HG03196 (cell line): Measurements from ENCODE around the gene RMRP.

ENCODE experiments used
- ATAC-seq: cut with Tn5 transposase; IDR thresholded peaks from one replicate; pipeline ENCODE4 v1.9.1; 2021; ENCODE audit not compliant: unreplicated experiment

Gene RMRP

DNA sequence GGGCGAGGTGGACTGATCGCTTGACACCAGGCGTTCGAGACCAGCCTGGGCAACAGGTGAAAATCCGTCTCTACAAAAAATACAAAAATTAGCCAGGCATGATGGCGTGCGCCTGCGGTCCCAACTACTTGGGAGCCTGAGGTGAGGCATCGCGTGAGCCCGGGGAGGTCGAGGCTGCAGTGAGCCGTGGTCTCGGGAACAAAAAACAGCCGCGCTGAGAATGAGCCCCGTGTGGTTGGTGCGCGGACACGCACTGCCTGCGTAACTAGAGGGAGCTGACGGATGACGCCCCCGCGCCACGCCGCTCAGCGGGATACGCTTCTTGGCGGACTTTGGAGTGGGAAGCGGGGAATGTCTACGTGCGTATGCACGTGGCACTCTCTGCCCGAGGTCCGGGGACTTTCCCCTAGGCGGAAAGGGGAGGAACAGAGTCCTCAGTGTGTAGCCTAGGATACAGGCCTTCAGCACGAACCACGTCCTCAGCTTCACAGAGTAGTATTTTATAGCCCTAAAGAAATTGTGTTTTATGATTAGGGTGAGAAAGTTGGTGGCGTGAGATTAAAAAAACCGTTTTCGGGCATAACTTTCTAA is at the start of gene RMRP:
Gene RMRP (minus strand): TSS at position 474 of the 591 bp plus-strand sequence.
- peak; percentile 85 for ATAC-seq

DNA sequence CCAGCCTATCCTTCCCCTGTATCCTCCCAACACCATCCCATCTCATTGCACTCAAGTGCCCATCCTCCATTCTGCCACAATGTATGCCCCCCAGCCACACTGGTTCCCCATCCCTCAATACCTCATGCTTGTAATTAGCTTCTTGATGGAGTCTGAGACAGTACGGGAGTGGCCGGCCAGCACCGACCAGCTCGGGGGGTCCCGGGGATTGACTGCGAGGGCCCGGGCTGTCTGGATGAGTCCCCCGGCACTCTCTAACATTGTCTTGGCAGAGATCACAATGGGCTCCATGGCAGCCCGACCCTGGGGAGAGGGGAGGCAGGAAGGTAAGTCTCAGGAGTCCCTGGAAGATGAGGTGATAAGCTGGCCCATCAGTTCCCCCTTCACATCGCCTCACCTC is 49.1 kb upstream of the RMRP start:
- no peak for ATAC-seq

DNA sequence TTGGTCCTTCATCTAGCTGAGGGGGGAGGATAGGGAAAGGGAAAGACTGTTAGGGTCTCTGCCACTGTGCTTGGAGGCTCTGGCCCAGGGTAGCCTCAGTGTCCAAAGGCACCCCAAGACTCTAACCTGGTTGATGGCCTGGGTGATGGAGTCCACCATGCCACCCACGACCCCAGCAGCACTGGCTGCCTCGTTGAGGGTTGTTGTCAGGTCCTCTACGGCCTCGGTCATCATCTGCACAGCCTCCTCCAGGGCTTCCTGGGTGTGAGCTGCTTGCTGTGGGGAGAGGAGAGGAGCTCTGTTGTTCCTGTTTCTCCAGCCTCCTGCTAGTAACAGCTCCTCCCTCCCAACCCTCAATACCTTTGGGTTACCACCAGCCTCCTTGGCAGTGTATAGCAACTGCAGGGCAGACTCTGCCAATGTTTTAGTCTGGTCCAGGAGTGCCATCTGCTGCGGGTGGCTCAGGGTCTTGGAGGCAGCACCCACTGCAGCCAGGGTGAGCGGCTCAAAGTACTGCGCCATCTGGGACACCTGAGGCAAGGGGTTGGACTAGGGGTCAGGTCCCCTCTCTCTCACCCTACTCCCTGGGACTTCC is 48.1 kb upstream of the RMRP start:
- no peak for ATAC-seq

DNA sequence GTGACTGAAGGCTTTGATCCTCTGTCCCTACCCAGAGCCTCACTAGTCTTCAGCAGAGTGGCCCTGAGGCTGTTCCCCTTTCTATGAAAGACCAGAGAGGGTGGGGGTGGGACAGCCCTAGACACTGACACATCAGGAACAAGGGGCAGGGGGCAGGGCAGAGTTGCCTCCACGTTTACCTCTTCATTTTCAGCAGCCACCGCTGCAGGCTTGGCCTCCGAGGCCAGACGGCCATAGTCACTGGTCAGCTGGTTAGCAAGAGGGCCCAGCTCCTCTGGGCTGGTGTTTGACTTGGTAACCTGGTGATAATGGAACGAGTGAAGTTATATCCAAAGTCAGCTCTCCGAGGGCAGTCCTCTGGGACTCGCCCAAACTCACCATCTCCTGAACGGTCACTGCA is 47.6 kb upstream of the RMRP start:
- ATAC-seq, result no peak

DNA sequence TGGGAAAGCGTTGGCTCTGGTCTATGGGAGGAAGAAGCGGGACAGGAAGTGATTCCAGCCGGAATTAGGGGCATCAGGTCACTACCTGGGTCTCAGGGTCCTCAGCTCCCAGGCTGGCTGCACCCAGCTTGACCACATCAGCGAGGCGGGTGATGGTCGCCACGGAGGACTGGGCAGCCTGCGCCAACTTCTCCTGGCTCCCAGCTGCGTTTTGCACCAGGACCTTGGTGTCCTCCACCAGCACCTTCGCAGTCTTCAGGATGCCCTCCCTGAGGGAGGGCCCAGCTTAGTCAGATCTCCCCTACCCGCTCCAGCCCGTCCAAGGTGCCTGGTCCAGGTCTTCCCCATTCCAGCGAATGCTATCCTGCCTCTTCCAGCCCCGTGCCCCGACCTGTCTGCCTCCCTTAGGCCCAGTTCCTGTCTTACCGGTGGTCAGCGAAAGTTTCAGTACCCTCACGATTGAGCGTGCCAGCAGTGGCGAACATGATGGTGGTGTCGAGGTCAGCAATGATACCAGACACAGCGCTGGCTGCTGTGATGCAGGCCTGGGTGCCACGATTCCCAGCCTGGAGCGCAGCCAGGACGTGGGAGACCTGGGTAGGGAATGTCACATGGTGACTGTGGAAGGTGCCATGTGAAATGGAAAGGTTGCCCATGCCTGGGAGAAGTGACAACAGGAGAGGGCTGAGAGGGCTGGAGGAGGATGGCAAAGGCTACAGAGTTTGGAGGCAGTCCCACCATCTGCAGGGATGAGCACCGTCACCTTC is 46.3 kb upstream of the RMRP start:
- no peak for ATAC-seq

DNA sequence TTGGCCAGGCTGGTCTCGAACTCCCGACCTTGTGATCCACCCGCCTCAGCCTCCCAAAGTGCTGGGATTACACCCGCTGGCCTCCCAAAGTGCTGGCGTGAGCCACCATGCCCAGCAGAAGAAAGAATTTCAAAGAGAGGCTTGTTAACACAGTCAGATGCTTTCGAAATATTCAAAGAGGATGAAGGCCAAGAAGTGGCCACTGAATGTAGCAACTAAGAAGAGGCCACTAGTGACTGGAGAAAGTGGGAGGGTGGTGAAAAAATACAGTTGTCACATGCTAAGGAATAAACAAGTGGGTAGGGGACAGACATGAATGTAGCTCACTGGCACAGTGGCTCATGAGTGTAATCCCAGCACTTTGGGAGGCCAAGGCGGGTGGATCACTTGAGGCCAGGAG is 44.9 kb upstream of the RMRP start:
- no peak for ATAC-seq

DNA sequence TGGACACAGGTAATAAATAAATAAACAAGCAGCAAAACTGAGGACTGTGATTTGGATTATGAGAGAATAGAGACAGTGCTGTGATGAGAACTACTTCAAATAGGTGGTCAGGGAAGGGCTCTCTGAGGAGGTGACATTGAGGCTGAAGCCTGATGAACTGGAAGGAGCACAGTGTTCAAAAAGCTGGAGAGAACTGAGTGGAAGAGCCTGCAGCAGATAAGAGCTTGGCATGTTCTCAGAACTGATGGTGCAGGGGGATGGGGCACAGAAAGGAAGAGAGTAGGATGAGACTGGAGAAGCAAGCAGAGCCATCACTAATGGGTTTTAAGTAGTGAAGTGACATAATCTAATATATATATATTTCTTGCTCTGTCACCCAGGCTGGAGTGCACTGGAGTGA is 43.1 kb upstream of the RMRP start:
- ATAC-seq, result no peak

DNA sequence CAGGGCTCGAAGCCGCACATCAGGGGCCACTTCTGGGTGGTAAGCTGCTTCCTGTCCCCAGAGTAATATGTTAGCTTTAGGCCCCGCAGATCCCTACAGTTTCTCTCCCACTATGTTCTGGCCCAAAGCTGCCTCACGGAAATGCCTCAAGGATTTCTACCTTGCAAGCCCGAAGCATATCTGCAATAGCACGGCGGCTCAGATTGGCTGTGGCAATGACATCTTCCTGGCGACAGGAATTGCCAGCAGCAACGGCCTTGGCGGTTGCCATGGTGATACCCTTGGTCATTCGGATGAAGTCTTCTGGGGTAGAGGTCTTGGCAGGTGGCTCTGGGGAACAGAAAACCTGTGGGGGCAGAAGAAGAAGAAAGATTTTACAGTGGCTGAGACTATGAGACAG is 42.2 kb upstream of the RMRP start:
- ATAC-seq, result no peak

DNA sequence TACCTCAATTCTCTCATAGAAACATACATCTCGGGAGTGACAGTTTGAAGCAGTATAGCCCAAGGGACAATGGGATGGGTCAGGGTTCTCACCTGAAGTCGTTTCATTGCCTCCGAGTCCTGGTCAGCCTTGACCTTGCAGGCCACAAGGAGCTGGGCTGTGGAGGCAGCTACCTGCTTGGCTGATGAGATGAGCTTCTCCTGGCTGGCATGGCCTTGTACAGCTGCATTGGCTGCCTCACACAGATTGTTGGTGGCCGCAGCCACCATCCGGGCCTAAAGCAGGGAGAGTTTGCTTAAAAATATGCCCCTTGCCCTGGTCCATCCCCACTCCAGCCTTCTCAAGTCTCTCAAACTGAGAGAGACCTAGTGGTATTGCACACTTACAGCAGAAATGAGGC is 40.4 kb upstream of the RMRP start:
- no peak for ATAC-seq

DNA sequence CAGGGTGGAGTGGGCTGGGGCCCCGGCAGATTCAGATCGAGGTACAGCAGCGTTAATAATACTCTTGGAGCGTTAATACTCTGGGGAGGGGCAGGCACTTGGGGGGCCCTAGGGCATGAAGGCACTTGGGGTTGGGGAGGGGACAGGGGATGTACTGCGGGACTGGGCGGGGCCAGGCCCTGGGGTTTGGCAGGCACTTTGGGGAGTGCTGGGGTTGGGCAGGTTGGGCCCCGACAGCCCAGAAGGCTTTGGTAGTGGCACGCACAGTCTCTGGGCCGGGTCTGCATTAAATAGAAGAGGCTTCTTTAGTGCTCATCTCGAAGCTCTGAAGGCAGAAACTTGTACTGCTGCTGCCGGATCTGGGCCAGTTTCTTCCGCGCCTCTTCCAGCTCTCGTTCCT is 39.7 kb upstream of the RMRP start:
- no peak for ATAC-seq

DNA sequence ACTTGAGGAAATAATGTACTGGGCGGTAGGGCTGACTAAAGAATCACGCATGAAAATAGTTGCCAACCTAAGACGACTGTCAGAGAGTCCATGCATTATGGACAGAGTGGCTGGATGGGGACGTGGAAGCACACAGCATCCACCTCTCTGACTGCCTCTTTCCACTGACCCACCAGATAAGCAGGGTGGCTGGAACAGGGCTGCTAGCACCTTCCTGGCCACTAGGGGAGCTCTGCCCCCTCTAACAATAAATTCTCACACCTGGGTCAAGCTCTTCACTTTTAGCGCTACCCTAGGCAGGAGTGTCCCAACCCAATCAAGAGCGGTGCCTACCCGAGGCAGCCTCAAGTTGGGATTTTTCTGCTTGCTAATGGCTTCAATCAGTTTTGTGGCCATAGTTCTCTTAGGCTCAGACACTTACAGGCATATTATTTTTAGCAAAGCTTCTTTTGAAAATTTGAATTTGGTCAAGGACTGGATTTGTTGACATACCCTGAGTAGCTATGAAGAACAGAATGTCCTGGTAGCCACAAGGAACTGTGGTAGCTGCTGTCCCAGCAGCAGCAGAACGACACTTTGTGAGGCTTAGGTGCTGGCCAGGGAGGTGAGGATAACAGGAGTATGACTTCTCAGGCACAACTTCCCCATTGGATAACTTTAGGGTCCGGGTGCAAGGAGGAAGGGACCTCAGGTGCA is 38.8 kb upstream of the RMRP start:
- peak; percentile 64 for ATAC-seq

DNA sequence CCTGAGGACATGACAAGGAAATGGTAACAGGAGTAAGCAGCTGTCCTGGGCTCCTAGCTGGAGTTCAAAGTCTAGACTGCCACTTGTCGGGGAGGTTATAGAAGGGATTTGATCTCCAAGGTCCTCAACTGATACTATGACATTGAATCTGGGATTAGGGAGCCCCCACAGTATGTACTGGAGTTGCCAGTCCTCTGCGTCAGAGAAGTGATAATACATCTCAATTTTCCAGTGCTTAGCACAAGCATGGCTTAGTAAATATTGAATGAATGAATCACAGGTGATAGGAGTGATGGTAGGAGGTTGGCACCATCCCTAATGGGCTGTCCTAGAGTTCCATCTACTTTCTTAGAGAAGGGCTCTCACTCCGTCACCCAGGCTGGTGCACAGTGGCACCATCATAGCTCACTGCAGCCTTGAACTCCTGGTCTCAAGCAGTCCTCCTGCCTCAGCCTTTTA is 38.2 kb upstream of the RMRP start:
- ATAC-seq, result no peak

DNA sequence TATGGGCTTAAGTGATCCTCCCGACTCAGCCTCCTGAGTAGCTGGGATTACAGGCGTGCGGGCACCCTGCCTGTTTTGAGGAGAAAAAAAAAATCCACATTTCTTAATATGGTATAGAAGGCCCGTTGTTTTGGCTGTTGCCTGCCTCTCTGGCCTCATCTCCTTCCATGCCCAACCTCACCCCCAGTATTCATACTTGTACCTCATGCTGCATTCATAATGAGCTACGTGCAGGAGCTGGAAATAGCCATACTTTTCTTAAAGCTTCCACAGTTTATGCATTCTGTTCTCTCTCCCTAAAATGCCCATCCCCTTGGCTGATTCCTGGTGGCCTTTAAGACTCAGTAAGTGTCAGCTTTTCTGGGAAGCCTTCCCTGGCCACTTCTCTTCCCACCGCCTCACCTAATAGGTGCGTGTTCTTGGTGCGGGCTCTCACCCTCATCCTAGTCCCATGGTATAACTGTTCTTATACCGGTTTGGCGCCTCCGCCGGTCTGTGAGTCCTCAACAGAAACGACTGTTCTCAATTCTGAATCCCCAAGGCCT is 34.0 kb upstream of the RMRP start:
- no peak for ATAC-seq

DNA sequence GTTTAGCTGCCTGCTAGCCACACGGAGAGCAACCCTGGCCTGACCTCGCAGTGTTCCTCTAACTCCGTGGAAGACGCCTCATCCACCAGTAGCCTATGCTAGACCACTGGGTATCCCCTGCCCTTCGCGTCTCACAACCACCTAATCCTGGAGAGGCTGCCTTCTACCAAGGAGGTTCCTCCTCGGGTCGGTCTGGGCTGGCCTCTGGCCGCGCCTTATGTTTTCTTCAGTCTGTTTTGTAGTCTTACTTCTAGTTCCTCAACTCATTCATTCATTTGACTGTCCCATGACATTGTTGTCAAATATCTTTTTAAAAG is 33.5 kb upstream of the RMRP start:
- ATAC-seq, result no peak

DNA sequence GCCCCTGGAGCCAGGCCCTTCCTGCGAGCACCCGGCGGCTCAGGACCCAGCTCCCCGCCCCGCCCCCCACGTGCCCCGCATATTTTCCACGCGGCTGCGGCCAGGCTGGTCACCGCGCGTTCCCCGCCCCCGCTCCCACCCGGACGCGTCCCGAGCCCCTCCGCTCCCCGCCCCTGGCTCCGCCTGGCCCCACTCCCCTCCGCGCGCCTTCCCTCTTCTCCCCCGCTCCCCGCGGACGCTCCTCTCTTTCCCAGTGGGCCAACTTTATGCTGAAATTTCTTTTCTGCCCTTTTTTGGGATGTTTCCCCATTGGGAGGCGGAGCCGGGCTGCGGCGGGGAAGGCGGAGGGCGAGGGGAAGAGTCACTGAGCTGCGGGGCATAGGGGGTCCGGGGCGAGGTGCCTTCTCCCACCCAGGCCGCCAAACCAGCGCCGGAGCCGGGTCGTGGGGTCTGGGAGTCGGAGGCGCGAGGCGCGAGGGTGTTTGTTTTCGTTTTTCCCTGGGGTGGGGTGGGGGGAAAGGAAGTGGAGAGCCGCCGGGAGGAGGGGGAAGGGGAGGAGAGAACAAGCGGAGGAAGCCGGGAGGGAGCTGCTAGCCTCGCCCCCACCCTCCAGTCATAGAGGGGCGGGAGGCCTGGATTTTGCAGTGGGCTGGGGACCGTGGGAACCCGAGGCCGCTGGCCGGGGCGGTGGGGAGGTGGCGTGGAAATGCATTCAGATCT is 33.0 kb upstream of the RMRP start:
- ATAC-seq, result no peak

DNA sequence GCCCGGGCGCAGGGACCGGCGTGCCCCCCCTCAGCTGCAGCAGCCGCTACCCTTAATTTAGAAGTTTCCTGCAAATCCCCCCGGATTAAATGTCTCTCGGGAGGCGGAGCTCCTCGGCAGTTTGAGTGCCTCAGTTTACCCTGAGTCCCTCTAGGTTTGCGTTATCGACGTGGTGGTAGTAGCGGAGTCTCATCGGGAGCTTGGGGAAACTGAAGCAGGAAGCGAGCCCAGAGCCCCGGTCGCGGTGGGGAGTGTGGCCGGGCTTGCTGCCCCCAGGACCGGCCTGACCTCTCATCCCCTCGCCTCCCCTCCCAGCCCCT is 32.4 kb upstream of the RMRP start:
- ATAC-seq, result no peak

DNA sequence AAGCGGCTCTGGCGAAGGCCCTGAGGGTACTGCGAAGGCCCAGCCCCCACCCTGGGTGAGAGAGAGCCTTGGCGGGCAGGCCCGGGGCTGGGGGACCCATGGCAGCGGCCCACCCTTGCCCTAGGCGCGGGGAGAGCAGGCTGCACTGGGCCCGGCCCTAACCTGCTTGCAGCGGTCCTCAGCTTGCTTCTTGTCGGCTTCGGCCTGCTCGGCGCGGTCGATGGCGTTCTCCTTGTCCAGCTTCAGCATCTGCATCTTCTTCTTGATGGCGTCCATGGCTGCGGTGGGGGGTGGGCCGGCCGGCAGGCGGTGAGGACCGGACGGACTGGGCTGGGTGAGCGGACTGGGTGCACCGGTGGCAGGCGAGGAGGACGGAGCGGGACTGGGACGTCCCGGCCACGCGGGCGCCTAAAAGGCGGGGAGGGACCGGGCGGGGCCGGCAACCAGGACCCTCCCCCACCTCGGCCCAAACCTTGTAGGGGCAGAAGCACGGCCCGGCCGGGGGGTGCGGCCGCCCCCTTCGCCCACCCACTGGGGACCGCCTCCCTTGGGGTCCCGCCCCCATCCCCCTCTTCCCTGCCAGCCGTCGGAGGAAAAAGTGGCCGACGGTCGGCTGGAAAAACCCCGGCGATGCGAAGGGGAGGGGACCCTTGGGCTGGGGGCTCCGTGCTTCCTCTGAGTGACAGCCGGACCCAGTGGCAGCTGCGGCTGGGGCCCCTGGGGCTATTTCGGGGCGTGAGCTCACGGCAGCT is 31.9 kb upstream of the RMRP start, which contains the start of gene TPM2:
Gene TPM2 (minus strand): TSS at position 384 of the 752 bp plus-strand sequence. CDS start 108 bp downstream, at position 276.
- ATAC-seq, result no peak

DNA sequence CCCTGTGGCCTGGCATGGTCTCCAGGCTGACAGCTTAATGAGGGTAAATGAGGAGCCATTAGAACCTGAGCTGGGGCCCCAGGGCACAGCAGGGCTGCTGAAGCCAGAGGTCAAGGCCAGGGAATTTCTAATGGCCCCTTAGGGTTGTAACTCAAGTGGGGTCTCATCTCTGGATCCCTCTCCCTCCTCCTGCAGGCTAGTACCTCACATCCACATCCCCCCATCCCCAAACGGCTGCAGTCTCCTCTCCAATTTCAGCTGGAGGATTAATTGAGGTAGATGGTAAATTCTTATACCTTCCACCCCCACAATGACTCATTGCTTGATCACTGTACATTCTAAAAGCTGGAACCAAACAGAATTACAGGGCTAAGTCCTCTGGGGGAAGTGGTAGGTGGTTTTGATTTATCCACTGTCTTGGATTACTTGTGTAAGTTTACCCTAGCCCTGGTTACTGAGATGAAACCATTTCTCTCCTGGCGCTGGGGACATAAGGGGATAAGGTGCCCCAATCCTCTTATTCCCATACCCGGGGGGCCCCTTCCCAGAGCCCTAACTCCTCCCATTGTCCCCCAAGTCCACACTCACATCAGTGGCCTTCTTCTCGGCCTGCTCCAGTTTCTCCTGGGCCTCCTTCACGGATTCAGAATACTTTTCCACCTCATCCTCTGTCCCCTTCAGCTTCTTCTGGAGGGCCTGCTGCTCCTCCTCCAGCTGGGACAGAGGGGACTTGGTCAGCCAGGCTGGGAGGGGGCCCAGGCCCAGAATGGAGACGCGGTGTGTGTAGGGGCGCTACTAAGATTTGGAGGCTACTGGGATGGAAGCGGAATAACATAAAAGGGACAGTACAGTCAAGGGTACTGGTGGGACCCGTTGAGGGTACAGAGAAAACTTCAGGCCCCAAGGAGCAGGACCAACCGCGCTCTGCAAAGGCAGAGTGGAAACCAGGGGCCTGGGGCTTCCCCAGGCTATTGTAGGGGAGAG is 31.0 kb upstream of the RMRP start:
- ATAC-seq, result no peak

DNA sequence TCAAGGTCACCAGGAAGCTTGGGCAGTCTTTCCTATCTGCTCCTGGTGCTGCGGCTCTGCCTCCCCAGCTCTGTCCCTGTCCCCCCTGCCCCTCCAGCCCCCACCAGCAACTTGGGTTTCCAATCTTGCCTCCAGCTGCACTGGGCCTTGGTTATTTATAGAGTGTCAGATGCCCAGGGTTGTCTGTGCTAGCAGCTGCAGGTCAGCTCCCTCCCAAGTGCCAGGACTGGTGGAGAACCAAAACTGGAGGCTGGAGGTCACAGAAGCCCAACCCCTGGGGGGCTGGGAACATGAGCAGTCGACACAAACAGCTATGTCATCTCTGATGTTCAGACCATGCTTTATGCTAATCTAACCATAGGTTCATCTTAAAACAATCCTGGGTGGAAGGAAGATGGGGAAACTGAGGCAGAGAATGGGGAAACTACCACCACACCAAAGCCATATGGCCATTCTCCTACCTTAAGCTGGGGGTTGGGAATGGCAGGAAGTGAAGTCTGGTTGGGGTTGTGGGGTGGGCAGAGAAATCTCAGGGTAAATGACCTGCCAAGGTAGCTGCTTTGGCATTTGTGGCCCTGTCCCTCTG is 30.2 kb upstream of the RMRP start:
- ATAC-seq, result no peak
